GM20431 (cell line): ENCODE results near the gene ZFP62.
"Not testable (repeated sequence)": the region's sequence is repeated elsewhere in the genome, so short reads cannot be mapped to it uniquely, and the experiment has no call there.

Experiments used
- in situ Hi-C: fragments of 300-500 bp; cut with MseI, MboI; formaldehyde crosslinking; loops from one replicate; pipeline ENCODE4 v1.15.0; 2020; ENCODE audit warnings: low sequenced_read_pairs; ENCODE audit not compliant: unreplicated experiment

The ZFP62 gene

GRCh38 chr5:180831139-180832093 lies 29.7 kb downstream of the ZFP62 start:
- in situ Hi-C loops = no loop called here

GRCh38 chr5:180830253-180831138 lies 30.6 kb downstream of the ZFP62 start:
- in situ Hi-C loops = no loop called here

DNA sequence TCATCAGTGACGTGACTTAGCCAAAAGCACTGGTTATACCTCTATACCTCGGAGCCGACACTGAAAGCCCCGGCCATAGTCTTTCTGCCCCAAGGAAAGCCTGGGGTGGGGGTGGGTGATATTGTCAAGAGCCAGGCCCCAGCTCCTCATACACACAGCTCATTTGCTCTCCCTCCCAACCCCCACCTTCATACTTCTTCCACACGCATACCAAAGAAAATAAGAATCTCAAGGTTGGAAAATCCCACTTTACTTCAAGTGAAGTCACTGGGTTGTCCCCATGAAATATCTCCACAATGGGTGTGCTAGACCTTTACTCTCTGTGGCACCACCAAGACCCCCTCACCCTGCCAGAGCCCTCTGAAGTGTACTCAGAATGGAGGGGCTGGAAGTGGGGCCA lies 31.4 kb downstream of the ZFP62 start:
- in situ Hi-C loops = no loop called here

DNA sequence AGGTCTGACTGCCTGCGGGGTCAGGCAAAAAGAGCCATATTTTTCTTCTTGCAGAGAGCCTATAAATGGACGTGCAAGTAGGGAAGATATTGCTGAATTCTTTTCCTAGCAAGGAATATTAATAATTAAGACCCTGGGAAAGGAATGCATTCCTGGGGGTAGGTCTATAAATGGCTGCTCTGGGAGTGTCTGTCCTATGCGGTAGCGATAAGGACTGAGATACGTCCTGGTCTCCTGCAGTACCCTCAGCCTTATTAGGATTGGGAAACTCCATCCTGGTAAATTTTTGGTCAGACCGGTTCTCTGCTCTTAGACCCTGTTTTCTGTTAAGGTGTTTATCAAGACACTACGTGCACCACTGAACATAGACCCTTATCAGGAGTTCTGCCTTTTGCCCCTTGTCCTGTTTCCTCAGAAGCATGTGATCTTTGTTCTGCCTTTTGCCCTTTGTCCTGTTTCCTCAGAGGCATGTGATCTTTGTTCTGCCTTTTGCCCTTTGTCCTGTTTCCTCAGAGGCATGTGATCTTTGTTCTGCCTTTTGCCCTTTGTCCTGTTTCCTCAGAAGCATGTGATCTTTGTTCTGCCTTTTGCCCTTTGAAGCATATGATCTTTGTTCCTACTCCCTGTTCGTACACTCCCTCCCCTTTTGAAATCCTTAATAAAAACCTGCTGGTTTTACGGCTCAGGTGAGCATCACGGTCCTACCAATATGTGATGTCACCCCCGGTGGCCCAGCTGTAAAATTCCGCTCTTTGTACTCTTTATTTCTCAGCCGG lies 32.1 kb downstream of the ZFP62 start:
- in situ Hi-C loops = not testable (repeated sequence)

GRCh38 chr5:180827374-180827773 lies 33.7 kb downstream of the ZFP62 start:
- in situ Hi-C loops = not testable (repeated sequence)

- in situ Hi-C loops = no loop called here
Observed at GRCh38 chr5:180825768-180826525, 35.1 kb downstream of the ZFP62 start.

DNA sequence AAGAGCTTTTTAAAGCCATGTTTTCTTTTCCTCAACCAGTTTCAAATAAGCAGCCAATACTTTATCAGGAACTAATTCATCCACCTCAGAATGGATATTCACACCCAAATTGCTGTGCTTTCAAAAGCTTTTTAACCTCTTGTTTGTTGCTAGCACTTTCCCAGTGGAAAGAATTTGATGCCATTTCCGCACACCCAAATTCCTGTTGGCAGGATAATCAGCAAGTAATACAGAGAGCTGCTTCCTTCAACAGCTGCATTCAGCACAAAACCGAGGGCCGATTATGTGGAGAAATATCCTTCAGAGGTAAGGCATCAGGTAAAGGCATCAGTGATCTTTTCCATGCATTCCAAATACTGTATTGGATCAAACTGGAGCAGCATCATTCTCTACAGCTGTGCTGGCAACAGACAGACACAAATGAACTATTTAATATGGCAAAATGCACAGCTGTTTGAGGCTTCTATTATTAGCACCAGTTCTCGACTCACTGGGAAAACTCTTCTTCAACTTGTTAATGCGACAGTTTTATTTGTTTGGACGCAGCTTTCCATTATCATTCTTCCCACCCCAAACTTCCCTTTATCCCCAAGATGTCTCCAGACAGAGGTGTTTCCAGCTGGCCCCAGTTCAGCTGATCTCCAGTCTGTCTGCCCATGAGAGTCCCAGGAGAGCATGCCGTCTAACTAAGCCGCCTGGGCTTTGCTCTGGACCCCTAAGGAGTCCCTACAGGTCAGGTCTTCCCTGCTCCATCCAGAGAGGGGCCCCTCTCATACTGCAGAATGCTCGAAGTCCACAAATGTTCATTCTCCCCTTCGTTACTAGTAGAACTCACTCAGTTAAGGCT lies 36.2 kb downstream of the ZFP62 start:
- in situ Hi-C loops = no loop called here

DNA sequence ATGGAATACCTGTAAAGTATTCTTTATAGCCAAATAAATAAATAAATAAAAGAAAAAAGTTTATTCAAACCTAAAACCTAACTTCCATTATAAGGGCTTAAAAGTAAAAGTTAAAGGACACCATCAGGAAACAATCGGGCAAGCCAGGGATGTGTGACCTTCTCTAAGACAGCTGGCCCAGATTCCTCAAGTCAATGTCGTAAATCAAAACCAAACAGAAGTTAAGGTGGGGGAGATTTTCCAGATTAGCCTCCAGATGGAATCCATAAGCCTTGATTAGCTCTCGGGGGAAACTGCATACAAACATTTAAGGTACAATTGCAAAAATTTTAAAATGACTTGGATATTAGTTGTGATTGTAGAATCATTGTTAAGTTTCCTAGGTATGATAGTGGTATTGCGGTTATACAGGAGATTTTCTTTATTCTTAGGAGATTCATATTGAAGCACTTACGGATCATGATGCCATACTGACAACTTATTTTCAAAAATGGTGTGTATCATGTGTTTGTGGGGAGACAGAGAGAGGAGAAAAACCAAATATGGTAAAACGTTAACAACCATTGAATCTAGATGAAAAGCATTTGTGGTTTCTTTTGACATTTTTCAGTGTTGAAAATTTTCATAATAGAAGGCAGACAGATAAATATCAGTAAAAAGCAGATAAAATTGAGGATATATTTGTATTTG lies 37.0 kb downstream of the ZFP62 start:
- in situ Hi-C loops = no loop called here

- in situ Hi-C loops = no loop called here
Observed at GRCh38 chr5:180823346-180823745, 37.7 kb downstream of the ZFP62 start.

DNA sequence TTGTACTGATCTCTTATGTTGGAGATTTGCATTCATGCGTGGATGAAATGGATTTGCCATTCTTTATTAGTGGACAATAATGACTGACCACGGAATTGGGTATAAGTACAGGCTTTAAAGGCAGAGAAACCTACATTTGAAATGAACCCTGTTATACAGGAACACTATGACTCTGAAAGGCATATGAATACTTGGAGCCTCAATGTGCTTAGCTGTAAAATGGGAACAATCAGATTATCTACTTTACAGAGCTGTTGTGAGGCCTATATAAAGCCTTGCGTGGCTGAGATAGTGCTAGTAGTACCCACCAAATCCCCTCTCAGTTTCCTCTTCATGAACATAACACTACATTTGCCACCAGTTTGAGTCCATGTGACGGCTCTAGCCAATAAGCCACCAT lies 39.5 kb downstream of the ZFP62 start:
- in situ Hi-C loops = no loop called here

GRCh38 chr5:180820788-180821321 lies 40.2 kb downstream of the ZFP62 start:
- in situ Hi-C loops = no loop called here

- in situ Hi-C loops = no loop called here
Observed at GRCh38 chr5:180818677-180819341, 42.3 kb downstream of the ZFP62 start.

GRCh38 chr5:180817893-180818674 lies 43.0 kb downstream of the ZFP62 start:
- in situ Hi-C loops = no loop called here

GRCh38 chr5:180816608-180817534 lies 44.2 kb downstream of the ZFP62 start:
- in situ Hi-C loops = no loop called here

DNA sequence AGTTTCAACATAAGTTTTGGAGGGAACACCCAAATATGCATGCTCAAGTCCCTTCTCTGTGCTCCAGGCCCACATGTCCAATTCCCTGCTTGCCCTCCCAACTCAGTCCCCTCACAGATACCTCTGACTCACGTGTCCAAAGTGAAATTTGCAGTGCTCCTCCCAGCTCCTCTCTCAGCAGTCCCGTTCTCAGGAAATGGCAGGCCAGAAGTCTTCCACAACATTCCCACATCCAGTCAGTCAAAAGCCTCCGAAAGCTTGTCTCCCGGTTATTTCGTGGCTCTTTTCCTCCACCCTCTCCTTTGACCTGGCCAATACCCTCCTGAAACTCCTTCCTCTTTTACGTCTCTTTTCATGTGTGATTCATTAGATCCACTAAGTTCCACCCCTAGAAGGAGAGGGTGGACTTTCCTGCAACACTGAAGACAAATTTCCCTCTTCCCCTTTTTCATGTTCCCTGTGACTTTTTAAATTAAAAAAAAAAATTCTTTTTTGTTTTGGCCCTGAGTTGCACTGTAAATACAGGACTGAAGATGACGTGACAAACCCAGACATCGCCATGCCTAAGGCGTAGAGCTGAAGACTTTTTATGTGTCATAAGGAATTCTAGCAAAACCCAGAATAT lies 45.7 kb downstream of the ZFP62 start:
- in situ Hi-C loops = no loop called here
